Measurements from ENCODE around the gene PRDM10.
"Not testable (repeated sequence)": the region's sequence is repeated elsewhere in the genome, so short reads cannot be mapped to it uniquely, and the experiment has no call there.

PRDM10 gene

DNA sequence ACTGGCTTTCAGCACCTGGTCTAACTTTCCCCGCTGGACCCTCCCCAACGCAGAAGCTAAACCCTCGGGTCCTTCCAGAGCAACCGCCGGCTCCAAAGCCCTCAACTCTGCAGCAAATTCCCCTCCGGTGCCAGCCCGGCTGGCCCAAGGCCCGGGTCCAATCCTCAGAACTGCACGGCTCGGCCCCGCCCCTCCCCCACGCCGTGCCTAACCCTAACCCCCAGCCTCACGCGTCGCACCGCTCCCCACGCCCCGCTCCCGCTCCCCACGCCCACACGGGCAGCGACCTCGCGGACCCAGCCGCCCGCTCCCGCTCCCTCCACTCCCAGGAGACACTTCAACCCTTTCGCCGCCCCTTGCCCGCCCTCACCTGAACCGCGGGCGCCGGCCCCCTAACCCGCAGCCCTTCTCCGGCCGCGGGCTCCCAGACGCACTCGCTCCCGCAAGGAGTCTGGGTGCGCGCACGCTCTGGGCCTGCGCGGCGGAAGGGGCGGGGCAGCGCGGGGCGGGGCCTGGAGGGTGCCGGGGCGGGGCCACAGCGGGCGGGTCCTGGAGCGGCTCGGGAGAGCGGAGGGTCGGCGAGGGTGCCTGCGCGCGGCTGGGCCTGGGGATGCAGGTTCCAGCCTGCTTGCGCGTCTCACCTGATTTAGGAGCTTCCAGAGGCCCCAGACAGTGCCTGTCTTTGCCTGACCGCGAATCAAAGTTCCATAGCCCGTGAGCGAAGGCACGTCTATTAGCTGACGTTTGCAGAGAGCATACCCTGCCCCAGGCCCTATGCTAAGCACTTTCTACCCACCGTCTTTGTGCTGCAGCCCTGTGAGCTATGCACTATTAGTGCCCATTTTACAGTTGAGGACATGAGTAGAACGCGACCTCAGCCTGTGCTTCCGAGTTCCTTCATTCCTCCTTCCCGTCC lies 107.3 kb downstream of the PRDM10 start, which contains the start of gene NFRKB:
Gene NFRKB (minus strand): TSS at position 453 of the 916 bp plus-strand sequence. CDS start 2,729 bp downstream, outside the sequence.
- peak; percentile 86 for DNase-seq (ENCODE audit: low read depth)

DNA sequence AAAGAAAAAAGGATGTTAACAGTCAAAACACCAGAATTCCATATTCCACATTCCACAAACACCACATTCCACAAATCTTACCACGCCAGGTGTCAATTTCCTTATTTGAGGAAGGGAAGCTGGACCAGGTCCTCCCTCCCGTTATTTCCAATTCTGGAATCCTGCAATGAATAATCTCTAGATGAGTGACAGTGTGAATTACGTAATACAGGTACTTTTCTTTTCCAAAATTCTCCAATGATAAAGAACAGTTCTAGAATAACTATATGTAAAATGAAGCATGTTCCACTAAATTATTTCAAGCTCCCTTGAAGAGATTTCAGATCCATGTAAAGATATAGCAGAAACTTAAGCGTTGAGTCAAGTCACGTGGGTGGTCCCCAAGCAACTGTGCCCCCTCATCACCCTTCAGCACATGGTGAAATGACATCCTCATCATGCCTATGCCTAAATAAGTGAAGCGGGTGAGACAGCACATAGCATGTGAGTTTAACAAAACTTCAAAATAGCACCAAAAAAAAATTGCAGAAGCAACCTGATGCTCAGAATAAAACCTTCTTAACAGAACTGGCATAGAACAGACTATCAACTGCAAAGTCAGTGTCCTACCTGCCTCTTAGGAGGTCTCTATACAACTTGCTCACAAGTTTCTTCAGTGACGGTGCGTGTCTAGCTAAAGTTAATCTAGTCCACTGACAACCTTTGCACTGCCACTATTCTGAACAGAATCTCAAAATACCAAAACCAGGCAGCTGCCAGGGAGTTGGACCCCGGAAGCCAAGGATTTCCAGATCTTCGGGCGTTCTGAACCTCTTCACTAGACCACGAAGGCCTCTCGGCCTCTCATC lies 108.1 kb downstream of the PRDM10 start:
- DNase-seq (ENCODE audit: low read depth) = no peak

DNA sequence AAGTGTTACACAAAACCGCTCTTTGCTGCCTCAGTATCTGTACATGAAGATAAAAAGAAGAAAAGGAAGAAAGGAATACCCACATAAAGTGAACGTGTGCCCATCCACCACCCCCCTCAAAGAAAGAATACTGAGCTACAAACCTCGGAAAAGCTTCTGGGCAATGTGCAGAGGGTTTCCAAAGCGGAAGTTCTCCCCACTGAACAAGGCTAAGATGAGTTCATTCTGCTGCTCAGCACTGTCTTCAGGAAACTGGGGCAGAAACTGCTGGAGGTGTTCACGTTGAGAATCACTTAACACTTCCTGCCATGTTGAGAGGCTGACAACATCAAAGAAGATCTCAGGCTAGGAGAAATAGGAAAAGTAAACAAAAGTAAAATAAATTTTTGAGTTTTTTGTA lies 114.2 kb downstream of the PRDM10 start:
- DNase-seq (ENCODE audit: low read depth) = no peak

GRCh38 chr11:129885381-129885780 lies 117.3 kb downstream of the PRDM10 start:
- DNase-seq (ENCODE audit: low read depth) = no peak

GRCh38 chr11:129884581-129884980 lies 118.1 kb downstream of the PRDM10 start:
- DNase-seq (ENCODE audit: low read depth) = no peak

GRCh38 chr11:129881570-129882170 lies 121.0 kb downstream of the PRDM10 start:
- peak; percentile 12 for DNase-seq (ENCODE audit: low read depth)

DNA sequence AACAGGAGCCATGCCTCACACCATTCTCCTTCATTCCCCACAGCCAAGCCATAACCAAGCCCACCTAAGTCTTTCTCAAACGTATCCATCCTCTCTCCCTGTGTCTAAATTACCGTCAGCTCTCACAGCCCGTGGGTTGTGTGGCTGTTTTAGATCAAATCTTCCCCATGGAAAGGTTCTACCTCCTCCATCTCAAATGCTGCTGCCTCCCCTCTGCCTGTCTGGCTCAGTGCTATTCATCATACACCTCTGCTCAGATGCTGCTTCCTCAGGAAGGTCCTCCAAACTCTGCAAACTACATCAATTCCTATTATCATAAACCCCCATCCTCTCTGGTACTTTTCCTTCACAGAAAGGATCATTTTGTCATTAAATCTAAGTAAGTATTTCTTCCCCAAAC lies 122.3 kb downstream of the PRDM10 start:
- no peak for DNase-seq (ENCODE audit: low read depth)

DNA sequence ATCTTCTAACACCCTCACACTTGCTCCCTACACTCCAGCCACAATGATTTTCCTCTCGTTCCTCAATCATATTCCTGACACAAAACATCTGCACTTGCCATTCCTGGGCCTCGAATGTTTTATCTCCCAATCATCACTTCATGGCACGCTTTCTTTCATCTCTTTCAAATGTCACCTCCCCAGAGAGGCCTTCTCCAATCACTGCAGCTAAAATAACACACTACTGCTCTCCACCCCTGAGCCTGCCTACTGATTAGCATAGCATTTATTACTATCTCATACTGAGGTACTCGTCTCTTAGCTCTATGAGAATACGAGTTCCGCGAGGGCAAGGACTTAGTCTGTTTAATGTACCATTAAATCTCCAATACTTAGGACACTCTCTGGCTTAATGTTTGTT lies 130.7 kb downstream of the PRDM10 start:
- no peak for DNase-seq (ENCODE audit: low read depth)

DNA sequence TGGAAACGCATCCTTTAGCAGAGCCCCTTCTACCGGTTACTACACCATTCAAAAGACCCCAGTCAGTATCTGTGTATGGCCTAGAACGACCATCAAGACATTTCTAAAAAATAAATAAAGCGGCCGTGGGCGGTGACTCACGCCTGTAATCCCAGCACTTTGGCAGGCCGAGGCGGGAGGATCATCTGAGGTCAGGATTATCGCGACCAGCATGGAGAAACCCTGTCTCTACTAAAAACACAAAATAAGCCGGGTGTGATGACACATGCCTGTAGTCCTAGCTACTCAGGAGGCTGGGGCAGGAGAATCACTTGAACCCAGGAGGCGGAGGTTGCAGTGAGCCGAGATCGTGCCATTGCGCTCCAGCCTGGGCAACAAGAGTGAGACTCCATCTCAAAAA lies 134.0 kb downstream of the PRDM10 start:
- DNase-seq (ENCODE audit: low read depth) = not testable (repeated sequence)

DNA sequence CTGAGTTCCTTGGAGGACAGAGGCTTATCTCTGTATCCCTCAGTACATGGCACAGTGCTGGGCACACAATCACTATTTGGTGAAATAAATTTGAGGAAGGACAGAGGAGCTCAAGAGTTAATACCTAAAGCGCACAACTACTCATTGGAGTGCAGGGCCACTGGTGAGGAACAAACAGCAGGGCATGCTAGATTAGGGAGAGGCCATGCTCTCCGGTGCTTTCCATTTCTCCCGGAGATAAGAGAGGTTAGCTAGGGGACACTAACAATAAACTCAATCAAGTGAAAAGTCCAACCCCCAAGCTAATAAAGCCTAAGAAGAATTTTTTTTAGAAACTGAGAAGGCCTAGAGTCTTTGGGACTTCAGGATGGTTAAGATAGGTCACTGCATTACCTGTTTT lies 136.3 kb downstream of the PRDM10 start:
- no peak for DNase-seq (ENCODE audit: low read depth)

- no peak for DNase-seq (ENCODE audit: low read depth)
Observed at GRCh38 chr11:129865701-129866100, 136.9 kb downstream of the PRDM10 start.

DNA sequence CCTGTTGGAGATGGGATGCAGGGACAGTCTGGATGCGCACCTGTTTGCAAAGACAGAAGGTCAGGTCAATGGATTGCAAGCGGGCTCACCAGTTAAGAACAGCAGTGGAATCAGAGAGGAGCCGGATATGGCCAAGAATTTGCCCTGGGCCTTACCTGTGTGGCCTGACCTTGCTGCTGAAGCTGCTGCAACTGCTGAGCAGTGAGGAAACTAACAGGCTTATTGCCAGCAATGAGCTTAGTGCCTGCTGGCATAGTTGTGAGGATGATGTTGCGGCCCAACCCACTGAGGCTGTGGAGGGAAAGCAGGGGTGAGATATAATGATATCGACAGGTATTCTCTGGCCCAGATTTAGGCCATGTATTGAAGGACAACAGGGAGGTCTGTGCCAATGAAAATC lies 137.8 kb downstream of the PRDM10 start:
- no peak for DNase-seq (ENCODE audit: low read depth)

DNA sequence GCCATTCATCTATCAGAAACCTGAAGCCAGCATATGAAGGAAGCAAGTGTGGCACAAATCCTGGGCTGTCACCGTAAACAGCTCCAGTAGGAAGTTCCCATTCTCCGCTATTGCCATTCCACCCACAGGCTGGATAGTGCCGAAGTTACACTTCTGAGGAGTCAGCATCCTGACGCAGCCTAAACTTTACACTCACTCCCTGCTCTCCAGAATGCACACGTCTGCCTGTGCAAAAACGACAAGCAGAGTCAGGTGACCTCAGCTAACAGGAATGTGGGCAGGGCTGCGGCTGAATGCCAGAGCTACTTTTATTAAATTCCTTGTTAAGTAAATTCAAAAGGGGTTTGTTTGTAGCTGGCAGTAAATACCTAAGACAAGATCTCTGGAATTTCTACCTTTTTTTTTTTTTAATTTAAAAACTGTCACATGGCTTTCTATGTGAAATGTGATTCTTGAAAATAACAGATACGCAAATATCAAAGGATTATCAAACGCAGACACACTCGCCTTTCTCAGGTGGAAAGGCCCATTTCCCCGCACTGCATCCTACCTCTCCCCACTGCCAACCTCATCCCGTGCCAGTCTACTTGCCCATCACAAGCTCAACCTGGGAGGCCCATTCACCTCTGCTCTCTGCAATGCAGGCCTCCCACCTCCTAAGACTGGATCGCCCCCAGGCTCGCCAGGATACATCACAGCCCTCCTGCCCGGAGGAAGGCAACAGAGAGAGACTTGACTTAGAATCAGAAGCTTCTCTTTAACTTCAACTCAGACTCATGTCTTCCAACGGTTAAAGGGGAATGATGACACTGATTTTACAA lies 140.7 kb downstream of the PRDM10 start:
- no peak for DNase-seq (ENCODE audit: low read depth)

DNA sequence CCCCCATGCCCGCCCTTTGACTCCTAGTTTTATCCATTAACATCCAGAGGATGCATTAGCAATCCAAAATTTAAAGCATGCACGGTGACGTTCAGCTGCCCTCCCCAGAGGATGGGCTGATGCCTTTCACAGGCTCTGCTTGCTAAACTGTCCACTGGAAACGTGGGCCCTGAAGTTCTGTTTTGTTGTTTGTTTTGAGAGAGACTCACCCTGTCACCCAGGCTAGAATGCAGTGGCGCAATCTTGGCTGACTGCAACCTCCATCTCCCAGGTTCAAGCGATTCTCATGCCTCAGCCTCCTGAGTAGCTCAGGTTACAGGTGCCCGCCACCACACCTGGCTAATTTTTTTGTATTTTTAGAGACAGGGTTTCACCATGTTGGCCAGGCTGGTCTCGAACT lies 146.6 kb downstream of the PRDM10 start:
- no peak for DNase-seq (ENCODE audit: low read depth)

- no peak for DNase-seq (ENCODE audit: low read depth)
Observed at GRCh38 chr11:129855086-129855485, 147.5 kb downstream of the PRDM10 start.

DNA sequence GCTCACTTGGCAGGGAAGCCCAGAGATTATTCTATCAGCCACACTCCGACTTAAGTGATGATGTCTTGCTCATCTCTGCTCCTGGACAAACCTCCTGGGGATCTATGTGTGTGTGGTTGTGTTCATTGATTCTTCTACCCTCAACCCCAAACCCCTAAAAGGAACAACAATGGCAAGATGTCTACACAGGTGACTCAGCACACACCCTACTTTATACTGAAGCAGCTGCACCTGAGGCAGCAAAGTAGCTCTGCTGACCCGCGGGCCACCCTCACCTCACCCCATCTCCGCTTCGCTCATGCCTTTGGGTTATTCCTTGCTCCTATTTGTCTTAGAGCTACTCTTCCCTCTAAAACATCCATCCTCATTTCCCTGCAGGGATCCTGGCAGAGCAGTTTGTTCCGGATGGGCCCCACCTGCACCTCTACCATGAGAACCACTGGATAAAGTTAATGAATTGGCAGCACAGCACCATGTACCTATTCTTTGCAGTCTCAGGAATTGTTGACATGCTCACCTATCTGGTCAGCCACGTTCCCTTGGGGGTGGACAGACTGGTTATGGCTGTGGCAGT lies 148.3 kb downstream of the PRDM10 start:
- DNase-seq (ENCODE audit: low read depth) = no peak

GRCh38 chr11:129853518-129854231 lies 149.0 kb downstream of the PRDM10 start:
- peak; percentile 22 for DNase-seq (ENCODE audit: low read depth)

- no peak for DNase-seq (ENCODE audit: low read depth)
Observed at GRCh38 chr11:129852125-129852740, 150.4 kb downstream of the PRDM10 start.
